Heart left ventricle (tissue), 13 donors: Measurements from ENCODE around the gene LRRTM4.

ENCODE experiments used
- CTCF ChIP-seq, 12 donors: fragments of 200-600 bp; sonication (generic) in 4 of 12; IDR thresholded peaks; one replicate each; pipeline versions ENCODE4 v1.5.0 to v1.8.0; 2018 to 2022; ENCODE audit warnings: antibody characterized with exemption in 12 of 12, mild to moderate bottlenecking in 5 of 12
- POLR2A ChIP-seq, 2 donors: fragments of 450-650 bp; IDR thresholded peaks; one replicate each; pipeline ENCODE4 v1.6.1; 2017; ENCODE audit warnings: antibody characterized with exemption in 2 of 2, mild to moderate bottlenecking in 2 of 2, moderate library complexity in 2 of 2
- donor health status: ischemic (EF 13 %, LVEDD 7.1; RV severe dilation, severe dysfunction).
- donor health status: DM: no; HTN: yes; CAD: no.
- donor health status: DM: no; HTN: no; CAD: no.
- donor health status: ischemic (EF 25% LVEDD 6.9; RV normal size, moderate dysfunction).
- donor health status: ischemic (EF 25% LVEDD 5.7; RV mildly dilated, moderate dysfunction).
- donor health status: ischemic (EF 35%, LVEDD 5.7; RV mildly dilated, moderate dysfunction).
- donor health status: nonischemic (EF 11% LVEDD 7.7; RV severe dilation, severe dysfunction).
- donor health status: DM: yes; HTN: yes; CAD: no.
- donor health status: PGD.
- donor health status: ischemic (EF 29% LVEDD 5.4; RV normal size, mild dysfunction).
- donor health status: nonischemic (EF 23%, LVEDD 6.1; RV moderate dilation, normal function).

DNA sequence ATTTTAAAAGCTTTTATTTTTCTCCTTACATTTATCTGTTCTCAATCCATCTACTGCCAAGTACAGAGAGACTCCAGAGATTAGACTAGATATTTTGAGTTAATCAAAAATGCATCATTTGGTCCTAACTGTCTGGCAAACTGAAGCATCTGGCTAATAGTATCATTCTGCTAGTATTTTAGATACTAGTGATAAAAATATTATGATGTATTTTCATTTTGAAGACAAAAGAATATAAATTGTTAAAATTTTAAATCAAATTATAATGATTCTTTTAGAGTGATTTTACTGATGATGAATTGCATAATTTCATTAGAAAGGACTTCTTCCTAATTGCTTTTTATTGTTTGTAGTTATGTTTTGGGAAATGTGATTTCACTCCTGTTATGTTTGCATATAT lies 584.0 kb downstream of the LRRTM4 start:
- TF ChIP-seq CTCF (IDR thresholded peaks at IDR 0.05) = no peak
- TF ChIP-seq POLR2A (IDR thresholded peaks at IDR 0.05) = no peak
